Neural cell (in vitro differentiated cells): ENCODE measurements around the gene LRRC36. TPM values are rescaled to one million over a fixed set of nuclear protein-coding genes. Genes with fewer than 3 reads are reported as not detected.

Source experiments
- H2AFZ ChIP-seq: fragments of 200-600, 300-800 bp; sonication (generic), shearing (Covaris generic); 2 replicates; pipeline ENCODE4 v1.6.0; 2014; ENCODE audit warnings: low read depth, mild to moderate bottlenecking, antibody characterized with exemption, low read length, moderate library complexity
- H3F3A ChIP-seq: fragments of 200-600 bp; shearing (Covaris generic); 2 replicates; pipeline ENCODE4 v1.6.1; 2016; ENCODE audit warnings: mild to moderate bottlenecking, moderate library complexity, mixed read lengths, antibody characterized with exemption, low read length; ENCODE audit not compliant: insufficient read depth, poor library complexity, severe bottlenecking
- H3K27ac ChIP-seq: fragments of 200-600, 300-800 bp; sonication (generic), shearing (Covaris generic); 2 replicates; pipeline ENCODE4 v1.5.1; 2014; ENCODE audit warnings: mild to moderate bottlenecking, low read length, moderate library complexity
- H3K27me3 ChIP-seq: fragments of 300-800, 200-600 bp; sonication (generic), shearing (Covaris generic); 2 replicates; pipeline ENCODE4 v1.6.0; 2014; ENCODE audit warnings: mild to moderate bottlenecking, low read depth, low read length, moderate library complexity; ENCODE audit not compliant: insufficient read depth
- H3K36me3 ChIP-seq: fragments of 300-800, 200-600 bp; sonication (generic), shearing (Covaris generic); 2 replicates; pipeline ENCODE4 v1.5.1; 2014; ENCODE audit warnings: mild to moderate bottlenecking, antibody characterized with exemption, low read length, moderate library complexity; ENCODE audit not compliant: insufficient read depth
- H3K4me2 ChIP-seq: fragments of 300-800, 200-600 bp; sonication (generic), shearing (Covaris generic); 2 replicates; pipeline ENCODE4 v1.6.0; 2014; ENCODE audit warnings: mild to moderate bottlenecking, low read length
- H3K4me3 ChIP-seq: fragments of 300-800, 200-600 bp; sonication (generic), shearing (Covaris generic); 2 replicates; pipeline ENCODE4 v1.5.1; 2014; ENCODE audit warnings: mild to moderate bottlenecking, low read length, moderate library complexity
- H3K79me2 ChIP-seq: fragments of 200-600 bp; shearing (Covaris generic); replicated peaks from 2 replicates; pipeline ENCODE4 v1.6.0; 2014; ENCODE audit warnings: mild to moderate bottlenecking, low read length, moderate library complexity; ENCODE audit not compliant: insufficient read depth
- H3K9ac ChIP-seq: fragments of 300-800, 200-600 bp; sonication (generic), shearing (Covaris generic); 2 replicates; pipeline ENCODE4 v1.6.1; 2016; ENCODE audit warnings: mild to moderate bottlenecking, low read length, mixed read lengths
- H3K9me2 ChIP-seq: fragments of 200-600 bp; shearing (Covaris generic); 2 replicates; pipeline ENCODE4 v1.6.1; 2016; ENCODE audit warnings: mild to moderate bottlenecking, low read length, mixed read lengths; ENCODE audit not compliant: insufficient read depth
- H3K9me3 ChIP-seq: fragments of 200-600, 300-800 bp; sonication (generic), shearing (Covaris generic); 2 replicates; pipeline ENCODE4 v1.6.1; 2016; ENCODE audit warnings: mild to moderate bottlenecking, mixed run types, low read length, moderate library complexity, mixed read lengths
- H4K20me1 ChIP-seq: fragments of 200-600 bp; shearing (Covaris generic); 2 replicates; pipeline ENCODE4 v1.6.1; 2016; ENCODE audit warnings: mild to moderate bottlenecking, mixed run types; ENCODE audit not compliant: insufficient read depth
- EP300 ChIP-seq: fragments of 450-650 bp; conservative IDR thresholded peaks from 2 replicates; pipeline ENCODE4 v1.6.1; 2014; ENCODE audit warnings: antibody characterized with exemption, mild to moderate bottlenecking, moderate library complexity; ENCODE audit not compliant: poor library complexity, severe bottlenecking
- EZH2 ChIP-seq: fragments of 200-600, 300-800 bp; shearing (Covaris generic), sonication (generic); IDR thresholded peaks from 2 replicates; pipeline ENCODE4 v1.6.1; 2014; ENCODE audit warnings: antibody characterized with exemption, low read length, borderline replicate concordance, mild to moderate bottlenecking; ENCODE audit not compliant: insufficient read depth, poor library complexity, severe bottlenecking
- MXI1 ChIP-seq: fragments of 450-650 bp; conservative IDR thresholded peaks from 2 replicates; pipeline ENCODE4 v1.6.1; 2014; ENCODE audit warnings: antibody characterized with exemption, mild to moderate bottlenecking; ENCODE audit not compliant: poor library complexity, severe bottlenecking
- POLR2AphosphoS5 ChIP-seq: IDR thresholded peaks from 2 replicates; pipeline ENCODE4 v1.6.1; 2012
- RAD21 ChIP-seq: fragments of 450-650 bp; conservative IDR thresholded peaks from 2 replicates; pipeline ENCODE4 v1.6.1; 2014; ENCODE audit warnings: antibody characterized with exemption, mild to moderate bottlenecking, moderate library complexity
- SMC3 ChIP-seq: fragments of 450-650 bp; conservative IDR thresholded peaks from 2 replicates; pipeline ENCODE4 v1.6.1; 2014; ENCODE audit warnings: antibody characterized with exemption, mild to moderate bottlenecking, moderate library complexity; ENCODE audit not compliant: poor library complexity
- TAF1 ChIP-seq: IDR thresholded peaks from 2 replicates; pipeline ENCODE4 v1.6.1; 2012; ENCODE audit warnings: low read depth
- polyA plus RNA-seq: library from polyadenylated mRNA; depleted of rRNA; stranded (reverse); fragments of >200 nt; gene quantifications from 2 replicates; pipeline ENCODE4 v1.2.3, GENCODE V29; 2014
- TF ChIP-seq, protein P1 (sequence below): fragments of 450-650 bp; IDR thresholded peaks from 2 replicates; pipeline ENCODE4 v1.5.1; 2014; ENCODE audit warnings: antibody characterized with exemption, mild to moderate bottlenecking, moderate library complexity; ENCODE audit not compliant: poor library complexity, severe bottlenecking
- TF ChIP-seq, protein P2 (sequence below): IDR thresholded peaks from 2 replicates; pipeline ENCODE4 v1.6.1; 2012; ENCODE audit warnings: borderline replicate concordance

LRRC36 gene
- polyA plus RNA-seq, 1 donor from 2014 or later = 1.6 TPM

DNA sequence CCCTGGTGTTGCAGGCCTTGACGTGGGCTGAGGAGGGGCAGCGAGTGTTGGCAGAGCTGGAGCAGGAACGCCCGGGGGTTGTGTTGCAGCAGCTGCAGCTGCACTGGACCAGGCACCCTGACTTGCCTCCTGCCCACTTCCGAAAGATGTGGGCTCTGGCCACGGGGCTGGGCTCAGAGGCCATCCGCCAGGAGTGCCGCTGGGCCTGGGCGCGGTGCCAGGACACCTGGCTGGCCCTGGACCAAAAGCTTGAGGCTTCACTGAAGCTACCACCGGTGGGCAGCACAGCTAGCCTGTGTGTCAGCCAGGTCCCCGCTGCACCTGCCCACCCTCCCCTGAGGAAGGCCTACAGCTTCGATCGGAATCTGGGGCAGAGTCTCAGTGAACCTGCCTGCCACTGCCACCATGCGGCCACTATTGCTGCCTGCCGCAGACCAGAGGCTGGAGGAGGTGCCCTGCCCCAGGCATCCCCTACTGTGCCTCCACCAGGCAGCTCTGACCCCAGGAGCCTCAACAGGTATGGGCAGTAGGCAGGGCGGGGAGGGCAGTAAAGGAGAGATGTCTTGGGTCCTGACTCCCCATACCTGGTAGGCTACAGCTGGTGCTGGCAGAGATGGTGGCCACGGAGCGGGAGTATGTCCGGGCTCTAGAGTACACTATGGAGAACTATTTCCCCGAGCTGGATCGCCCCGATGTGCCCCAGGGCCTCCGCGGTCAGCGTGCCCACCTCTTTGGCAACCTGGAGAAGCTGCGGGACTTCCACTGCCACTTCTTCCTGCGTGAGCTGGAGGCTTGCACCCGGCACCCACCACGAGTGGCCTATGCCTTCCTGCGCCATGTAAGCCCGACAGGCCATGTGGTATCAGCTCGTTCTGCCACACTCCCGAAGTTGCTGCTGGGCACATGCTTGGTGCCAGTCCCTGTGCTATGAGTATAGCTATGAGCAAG is 41.6 kb upstream of the LRRC36 start:
- H3F3A ChIP-seq = no peaks in the 10 kb centered on the region
- H3K9ac ChIP-seq = no peak overlapping the region
- TF ChIP-seq SMC3 (peak; percentile 31), POLR2AphosphoS5 (no peak)
- TF ChIP-seq, protein P1, sequence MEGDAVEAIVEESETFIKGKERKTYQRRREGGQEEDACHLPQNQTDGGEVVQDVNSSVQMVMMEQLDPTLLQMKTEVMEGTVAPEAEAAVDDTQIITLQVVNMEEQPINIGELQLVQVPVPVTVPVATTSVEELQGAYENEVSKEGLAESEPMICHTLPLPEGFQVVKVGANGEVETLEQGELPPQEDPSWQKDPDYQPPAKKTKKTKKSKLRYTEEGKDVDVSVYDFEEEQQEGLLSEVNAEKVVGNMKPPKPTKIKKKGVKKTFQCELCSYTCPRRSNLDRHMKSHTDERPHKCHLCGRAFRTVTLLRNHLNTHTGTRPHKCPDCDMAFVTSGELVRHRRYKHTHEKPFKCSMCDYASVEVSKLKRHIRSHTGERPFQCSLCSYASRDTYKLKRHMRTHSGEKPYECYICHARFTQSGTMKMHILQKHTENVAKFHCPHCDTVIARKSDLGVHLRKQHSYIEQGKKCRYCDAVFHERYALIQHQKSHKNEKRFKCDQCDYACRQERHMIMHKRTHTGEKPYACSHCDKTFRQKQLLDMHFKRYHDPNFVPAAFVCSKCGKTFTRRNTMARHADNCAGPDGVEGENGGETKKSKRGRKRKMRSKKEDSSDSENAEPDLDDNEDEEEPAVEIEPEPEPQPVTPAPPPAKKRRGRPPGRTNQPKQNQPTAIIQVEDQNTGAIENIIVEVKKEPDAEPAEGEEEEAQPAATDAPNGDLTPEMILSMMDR = peak; percentile 44
- H2AFZ ChIP-seq = no peak overlapping the region
- H4K20me1 ChIP-seq = no peaks in the 10 kb centered on the region
- H3K4me2 ChIP-seq = no peak overlapping the region
- no peaks in the 10 kb centered on the region for H3K27me3 ChIP-seq
- no peaks in the 10 kb centered on the region for H3K9me3 ChIP-seq
- H3K27ac ChIP-seq = no peak overlapping the region
- H3K4me3 ChIP-seq = no peak overlapping the region
- no peaks in the 10 kb centered on the region for H3K36me3 ChIP-seq
- no peaks in the 10 kb centered on the region for H3K79me2 ChIP-seq
- H3K9me2 ChIP-seq = no peaks in the 10 kb centered on the region

DNA sequence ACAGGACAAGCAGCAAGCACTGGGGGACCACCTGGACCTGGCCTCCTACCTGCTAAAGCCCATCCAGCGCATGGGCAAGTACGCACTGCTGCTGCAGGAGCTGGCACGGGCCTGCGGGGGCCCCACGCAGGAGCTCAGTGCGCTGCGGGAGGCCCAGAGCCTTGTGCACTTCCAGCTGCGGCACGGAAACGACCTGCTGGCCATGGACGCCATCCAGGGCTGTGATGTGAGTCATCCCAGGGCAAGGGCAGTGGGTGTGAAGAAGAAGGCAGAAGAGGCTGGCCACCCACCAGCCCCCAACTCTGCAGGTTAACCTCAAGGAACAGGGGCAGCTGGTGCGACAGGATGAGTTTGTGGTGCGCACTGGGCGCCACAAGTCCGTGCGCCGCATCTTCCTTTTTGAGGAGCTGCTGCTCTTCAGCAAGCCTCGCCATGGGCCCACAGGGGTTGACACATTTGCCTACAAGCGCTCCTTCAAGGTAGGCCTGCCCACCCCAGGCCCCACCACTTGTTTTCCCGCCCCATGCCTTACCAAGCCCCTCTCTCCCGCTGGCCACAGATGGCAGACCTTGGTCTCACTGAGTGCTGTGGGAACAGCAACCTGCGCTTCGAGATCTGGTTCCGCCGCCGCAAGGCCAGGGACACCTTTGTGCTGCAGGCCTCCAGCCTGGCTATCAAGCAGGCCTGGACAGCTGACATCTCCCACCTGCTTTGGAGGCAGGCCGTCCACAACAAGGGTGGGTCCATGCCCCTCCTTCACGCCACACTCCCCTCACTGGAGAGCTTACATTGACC is 40.0 kb upstream of the LRRC36 start:
- H3K27ac ChIP-seq = no peak overlapping the region
- no peak overlapping the region for H2AFZ ChIP-seq
- no peaks in the 10 kb centered on the region for H3F3A ChIP-seq
- H3K9me2 ChIP-seq = no peaks in the 10 kb centered on the region
- H3K27me3 ChIP-seq = no peaks in the 10 kb centered on the region
- H4K20me1 ChIP-seq = no peaks in the 10 kb centered on the region
- no peak for TF ChIP-seq POLR2AphosphoS5
- TF ChIP-seq, protein P1 = no peak
- TF ChIP-seq, protein P2, sequence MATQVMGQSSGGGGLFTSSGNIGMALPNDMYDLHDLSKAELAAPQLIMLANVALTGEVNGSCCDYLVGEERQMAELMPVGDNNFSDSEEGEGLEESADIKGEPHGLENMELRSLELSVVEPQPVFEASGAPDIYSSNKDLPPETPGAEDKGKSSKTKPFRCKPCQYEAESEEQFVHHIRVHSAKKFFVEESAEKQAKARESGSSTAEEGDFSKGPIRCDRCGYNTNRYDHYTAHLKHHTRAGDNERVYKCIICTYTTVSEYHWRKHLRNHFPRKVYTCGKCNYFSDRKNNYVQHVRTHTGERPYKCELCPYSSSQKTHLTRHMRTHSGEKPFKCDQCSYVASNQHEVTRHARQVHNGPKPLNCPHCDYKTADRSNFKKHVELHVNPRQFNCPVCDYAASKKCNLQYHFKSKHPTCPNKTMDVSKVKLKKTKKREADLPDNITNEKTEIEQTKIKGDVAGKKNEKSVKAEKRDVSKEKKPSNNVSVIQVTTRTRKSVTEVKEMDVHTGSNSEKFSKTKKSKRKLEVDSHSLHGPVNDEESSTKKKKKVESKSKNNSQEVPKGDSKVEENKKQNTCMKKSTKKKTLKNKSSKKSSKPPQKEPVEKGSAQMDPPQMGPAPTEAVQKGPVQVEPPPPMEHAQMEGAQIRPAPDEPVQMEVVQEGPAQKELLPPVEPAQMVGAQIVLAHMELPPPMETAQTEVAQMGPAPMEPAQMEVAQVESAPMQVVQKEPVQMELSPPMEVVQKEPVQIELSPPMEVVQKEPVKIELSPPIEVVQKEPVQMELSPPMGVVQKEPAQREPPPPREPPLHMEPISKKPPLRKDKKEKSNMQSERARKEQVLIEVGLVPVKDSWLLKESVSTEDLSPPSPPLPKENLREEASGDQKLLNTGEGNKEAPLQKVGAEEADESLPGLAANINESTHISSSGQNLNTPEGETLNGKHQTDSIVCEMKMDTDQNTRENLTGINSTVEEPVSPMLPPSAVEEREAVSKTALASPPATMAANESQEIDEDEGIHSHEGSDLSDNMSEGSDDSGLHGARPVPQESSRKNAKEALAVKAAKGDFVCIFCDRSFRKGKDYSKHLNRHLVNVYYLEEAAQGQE = no peak
- no peak for TF ChIP-seq EP300
- TF ChIP-seq RAD21 = no peak
- TF ChIP-seq MXI1 = no peak
- no peak for TF ChIP-seq SMC3
- TF ChIP-seq EZH2 = no peak
- no peak for TF ChIP-seq TAF1
- no peaks in the 10 kb centered on the region for H3K36me3 ChIP-seq
- no peaks in the 10 kb centered on the region for H3K79me2 ChIP-seq
- no peak overlapping the region for H3K4me2 ChIP-seq
- H3K9me3 ChIP-seq = no peaks in the 10 kb centered on the region
- no peak overlapping the region for H3K9ac ChIP-seq
- H3K4me3 ChIP-seq = no peak overlapping the region
